Gastroesophageal sphincter (tissue), 3 donors: Measurements from ENCODE around the gene SMPD3.

ENCODE experiments used
- POLR2A ChIP-seq, 2 donors: fragments of 450-650 bp; IDR thresholded peaks; one replicate each; pipeline ENCODE4 v1.6.1; 2017; ENCODE audit warnings: antibody characterized with exemption in 2 of 2, mild to moderate bottlenecking in 2 of 2, moderate library complexity in 1 of 2
- TF ChIP-seq, protein P1 (sequence below), 4 experiments: fragments of 200-600 bp in 2 of 4; fragments of 450-650 bp in 2 of 4; sonication (generic) in 1 of 4; IDR thresholded peaks; one replicate each; pipeline ENCODE4 v1.5.1; 2017 to 2019; ENCODE audit warnings: antibody characterized with exemption in 4 of 4, mild to moderate bottlenecking in 2 of 4, moderate library complexity in 2 of 4

DNA sequence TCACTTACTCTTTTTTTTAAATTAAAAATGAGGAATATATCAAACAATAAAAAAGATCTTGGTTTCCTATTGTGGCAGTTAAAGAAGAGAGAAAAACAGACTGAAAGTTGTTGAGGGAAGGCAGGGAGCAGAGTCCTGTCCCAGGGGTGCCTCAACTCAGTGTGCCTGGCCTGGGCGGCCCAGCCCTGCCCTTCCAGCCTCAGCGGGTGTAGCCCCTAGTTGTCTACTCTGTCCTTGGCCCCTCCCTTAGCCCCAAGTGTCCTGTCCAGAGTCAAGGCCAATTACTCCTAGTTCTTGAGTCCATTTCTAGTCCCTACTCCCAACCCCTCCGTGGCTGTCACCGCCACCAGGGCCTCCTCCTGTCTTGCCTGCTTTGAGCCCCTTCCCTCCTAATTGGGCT, 52.5 kb downstream of the SMPD3 start:
- no peak for TF ChIP-seq POLR2A (IDR thresholded peaks at IDR 0.05)
- TF ChIP-seq, protein P1, sequence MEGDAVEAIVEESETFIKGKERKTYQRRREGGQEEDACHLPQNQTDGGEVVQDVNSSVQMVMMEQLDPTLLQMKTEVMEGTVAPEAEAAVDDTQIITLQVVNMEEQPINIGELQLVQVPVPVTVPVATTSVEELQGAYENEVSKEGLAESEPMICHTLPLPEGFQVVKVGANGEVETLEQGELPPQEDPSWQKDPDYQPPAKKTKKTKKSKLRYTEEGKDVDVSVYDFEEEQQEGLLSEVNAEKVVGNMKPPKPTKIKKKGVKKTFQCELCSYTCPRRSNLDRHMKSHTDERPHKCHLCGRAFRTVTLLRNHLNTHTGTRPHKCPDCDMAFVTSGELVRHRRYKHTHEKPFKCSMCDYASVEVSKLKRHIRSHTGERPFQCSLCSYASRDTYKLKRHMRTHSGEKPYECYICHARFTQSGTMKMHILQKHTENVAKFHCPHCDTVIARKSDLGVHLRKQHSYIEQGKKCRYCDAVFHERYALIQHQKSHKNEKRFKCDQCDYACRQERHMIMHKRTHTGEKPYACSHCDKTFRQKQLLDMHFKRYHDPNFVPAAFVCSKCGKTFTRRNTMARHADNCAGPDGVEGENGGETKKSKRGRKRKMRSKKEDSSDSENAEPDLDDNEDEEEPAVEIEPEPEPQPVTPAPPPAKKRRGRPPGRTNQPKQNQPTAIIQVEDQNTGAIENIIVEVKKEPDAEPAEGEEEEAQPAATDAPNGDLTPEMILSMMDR (IDR thresholded peaks at IDR 0.05), result no peak
